Measurements from ENCODE around the gene TXNDC8.

Gene TXNDC8

DNA sequence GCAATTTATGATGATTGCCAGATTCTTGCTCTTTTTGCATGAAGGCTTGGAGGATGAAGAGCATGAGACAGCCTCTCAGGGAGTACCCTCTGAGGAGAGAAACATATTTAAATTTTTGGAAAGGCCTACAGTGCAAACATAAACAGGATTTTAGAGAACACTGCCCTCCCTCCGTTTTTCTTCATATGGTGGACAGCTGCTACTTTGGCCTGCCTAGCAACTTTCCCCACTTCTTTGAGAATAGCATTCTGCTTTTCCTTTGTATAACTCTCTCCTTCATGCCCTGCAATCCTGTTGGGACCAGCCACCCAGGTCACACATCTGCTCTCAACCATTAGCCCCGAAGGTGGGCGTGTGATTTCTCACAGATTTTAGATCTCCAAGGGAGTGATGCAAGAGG lies 60.9 kb downstream of the TXNDC8 start:
- no peak for DNase-seq

- no peak for DNase-seq
Observed at GRCh38 chr9:110270211-110270995, 67.3 kb downstream of the TXNDC8 start.

DNA sequence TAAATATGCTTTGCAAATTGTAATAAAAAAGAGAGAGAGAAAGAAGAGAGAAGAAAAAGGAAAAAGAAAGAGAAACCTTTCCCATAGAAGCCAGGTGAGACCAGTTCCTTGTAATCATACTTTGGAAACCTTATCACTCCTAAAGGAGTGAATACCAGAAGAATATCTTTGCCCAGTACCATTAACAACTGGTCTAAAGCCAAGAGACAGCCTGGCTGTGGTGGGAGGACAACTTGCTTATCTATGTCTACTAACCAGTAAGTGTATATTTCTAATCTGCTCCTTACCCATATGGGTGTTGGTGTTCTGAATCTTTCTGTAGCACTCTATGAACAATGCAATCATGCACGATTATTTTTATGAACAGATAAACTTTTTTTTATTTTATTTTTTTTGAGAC lies 70.9 kb downstream of the TXNDC8 start:
- no peak for DNase-seq

DNA sequence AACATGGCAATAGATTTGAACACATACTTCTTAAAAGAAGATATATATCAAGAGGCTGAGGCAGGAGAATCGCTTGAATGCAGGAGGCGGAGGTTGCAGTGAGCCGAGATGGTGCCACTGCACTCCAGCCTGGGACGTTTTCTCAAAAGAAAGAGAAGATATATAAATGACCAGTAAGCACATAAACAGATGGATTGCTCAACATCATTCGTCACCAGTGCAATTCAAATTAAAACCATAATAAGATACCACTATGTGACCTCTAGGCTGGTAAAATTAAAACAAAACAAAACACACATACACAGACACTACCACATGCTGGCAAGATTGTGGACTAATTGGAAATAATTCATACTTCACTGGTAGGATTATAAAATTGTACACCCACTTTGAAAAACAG lies 76.0 kb downstream of the TXNDC8 start:
- DNase-seq = no peak

DNA sequence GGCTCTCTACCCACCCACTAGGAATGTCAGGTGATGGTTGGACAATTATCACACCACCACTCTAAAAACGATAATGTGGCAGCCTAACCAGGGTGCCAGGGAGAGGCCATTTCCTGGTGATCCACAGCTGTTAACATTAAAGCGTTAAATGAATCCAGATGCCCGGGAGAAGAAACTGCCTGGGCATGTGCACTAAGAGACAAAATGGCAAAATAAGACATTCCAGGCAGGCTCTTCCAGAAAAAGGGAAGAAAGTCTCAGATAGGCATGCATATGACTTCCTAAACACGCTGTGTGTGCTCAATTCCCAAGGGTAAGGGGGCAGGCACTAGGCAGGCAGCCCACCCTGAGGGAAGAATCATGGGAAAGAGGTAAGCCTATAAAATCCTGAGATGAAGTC lies 76.8 kb downstream of the TXNDC8 start:
- no peak for DNase-seq

GRCh38 chr9:110259566-110259965 lies 78.1 kb downstream of the TXNDC8 start:
- no peak for DNase-seq

DNA sequence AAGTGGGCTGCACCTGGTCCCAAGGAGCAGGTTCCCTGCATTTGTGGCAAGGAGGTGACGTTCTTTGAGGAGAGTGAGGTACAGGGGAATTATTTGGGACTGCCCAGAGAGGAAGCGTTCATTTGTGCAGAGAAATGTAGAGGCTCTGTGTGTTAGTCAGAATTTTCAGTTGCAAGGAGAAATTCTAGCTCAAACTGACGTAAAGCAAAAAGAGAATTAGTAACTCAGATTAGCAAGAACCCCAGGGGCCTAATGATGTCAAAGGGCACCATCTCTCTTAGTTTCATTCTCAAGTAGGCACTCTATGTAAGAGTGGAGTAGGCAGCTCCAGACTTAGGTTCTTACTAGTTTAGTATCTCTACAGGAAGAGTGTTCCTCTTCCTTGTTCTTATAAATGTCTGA lies 79.0 kb downstream of the TXNDC8 start:
- peak; percentile 82 to 94 (median 84) for DNase-seq

GRCh38 chr9:110257956-110258355 lies 79.7 kb downstream of the TXNDC8 start:
- DNase-seq = peak; percentile 65 to 94 (median 74)

GRCh38 chr9:110257097-110257841 lies 80.4 kb downstream of the TXNDC8 start:
- DNase-seq = peak in 1 of 3 donors; percentile 61

DNA sequence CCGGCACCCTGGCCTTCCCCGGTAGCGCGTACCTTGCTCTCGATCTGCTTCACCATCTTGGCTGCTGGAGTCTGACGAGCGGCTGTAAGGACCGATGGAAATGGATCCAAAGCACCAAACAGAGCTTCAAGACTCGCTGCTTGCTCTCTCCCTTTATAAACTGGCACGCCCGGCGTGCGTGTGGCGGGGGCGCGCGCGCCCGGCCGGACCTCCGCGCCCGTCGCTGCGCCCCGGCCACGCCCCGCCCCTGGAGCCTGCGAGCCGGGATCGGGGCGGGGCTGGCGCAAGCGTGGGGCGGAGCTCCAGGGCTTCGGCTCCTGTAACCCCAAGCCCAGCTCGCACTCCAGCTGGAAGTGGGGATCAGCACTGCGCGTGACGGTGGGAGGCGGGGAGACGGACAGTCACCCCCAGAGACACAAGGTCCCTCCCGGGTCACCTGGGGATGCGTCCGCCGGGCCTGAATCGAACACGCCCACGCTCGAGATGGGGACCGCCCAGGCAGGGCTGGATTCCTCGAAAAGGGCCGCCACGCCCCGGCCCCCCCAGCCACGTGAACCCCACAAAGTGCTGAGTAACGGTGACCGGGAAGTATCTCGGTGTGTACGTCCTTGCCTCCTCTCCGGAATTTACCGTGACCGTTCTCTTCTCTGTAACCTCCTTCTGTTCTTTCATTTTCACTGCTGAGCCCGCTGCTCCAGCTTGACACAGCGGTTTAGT lies 81.1 kb downstream of the TXNDC8 start, which contains the start of gene TXN:
Gene TXN, minus strand, starts transcription at position 128 of the 717 bp plus-strand sequence. Its CDS starts 72 bp downstream, at position 56.
- peak; percentile 97 to 99 (median 99) for DNase-seq

DNA sequence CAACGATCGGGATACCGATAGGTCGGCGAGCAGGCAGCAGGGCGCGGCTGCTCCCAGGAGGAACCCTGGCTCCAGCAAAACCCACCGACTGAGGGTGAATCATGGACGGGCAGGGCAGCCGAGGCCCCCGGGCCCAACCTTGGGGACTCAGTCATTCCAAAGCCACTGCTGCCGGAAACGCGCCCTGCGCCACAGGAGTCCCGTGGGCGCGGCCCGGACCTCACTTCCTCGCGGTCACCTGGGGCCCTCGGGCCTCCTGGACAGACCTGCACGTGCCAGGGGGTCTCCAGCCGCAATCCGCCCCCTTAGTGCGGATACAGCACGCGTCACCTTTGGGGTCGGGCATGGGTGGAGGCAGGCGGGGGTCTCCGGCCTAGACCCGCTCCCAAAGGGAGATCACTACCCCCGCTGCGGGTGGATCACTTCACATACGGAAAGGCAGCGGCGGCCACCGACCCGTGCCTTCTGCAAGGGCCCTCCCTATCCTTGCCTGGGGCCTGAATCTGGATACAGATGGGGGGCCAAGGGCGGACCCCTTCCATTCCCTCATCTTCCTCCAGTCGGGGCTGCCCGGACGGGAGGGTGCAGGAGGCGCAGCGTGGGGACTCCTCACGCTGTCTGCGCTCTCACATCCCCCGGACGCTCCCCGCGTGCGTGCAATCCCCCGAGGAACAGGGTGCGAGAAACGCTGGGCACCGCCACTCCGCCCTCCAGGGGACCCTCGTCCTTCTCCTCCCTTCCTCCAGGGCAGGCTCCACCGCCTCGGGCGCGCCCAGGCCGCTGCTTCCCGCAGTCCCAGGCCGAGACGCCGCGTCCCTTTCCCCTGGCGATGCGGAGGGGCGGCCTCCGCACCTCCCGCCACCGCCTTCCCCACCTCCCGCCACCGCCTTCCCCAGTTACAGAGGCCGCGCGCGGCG lies 81.9 kb downstream of the TXNDC8 start:
- peak; percentile 68 to 85 (median 72) for DNase-seq

DNA sequence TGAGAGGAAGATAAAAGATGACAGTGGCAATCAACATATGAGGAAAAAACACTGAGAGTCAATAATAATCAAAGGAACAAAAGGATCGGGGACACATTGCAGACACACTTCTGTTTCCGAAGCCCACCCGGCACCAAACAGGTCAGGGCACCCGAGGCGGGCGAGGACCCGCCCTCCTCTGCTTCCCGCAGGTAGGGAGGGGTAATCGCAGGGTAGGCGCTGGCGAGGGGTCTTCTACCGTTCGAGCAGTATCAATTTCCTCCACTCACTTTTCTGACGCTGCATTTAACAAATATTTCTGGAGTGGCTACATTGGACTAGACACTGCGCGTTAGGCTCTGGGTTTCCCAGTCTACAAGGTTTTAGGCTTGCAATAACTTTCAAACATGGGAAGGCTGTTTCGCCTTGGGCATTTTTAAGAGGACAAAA lies 82.6 kb downstream of the TXNDC8 start:
- peak in 1 of 3 donors; percentile 34 for DNase-seq

DNA sequence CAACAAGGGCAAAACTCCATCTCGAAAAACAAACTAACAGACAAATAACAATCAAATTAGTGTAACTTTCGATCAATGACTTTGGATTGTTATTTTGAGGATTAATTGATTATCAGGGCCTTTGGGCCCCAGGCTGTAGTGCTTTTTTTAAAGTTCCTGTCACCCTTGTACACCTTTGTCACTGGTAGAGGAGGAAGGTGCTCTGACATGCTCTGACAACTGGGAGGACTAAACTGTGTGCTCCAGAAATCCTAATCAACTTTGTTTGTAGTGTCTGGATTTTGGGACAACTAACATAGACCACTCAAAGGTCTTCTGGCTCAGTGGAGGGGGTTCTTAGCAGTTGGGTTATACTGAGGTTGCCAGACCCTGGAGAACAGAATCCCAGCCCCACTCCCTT lies 83.2 kb downstream of the TXNDC8 start:
- no peak for DNase-seq
